ENCODE data around the gene GK.
"Not testable (repeated sequence)": the region's sequence is repeated elsewhere in the genome, so short reads cannot be mapped to it uniquely, and the experiment has no call there.

The GK gene

DNA sequence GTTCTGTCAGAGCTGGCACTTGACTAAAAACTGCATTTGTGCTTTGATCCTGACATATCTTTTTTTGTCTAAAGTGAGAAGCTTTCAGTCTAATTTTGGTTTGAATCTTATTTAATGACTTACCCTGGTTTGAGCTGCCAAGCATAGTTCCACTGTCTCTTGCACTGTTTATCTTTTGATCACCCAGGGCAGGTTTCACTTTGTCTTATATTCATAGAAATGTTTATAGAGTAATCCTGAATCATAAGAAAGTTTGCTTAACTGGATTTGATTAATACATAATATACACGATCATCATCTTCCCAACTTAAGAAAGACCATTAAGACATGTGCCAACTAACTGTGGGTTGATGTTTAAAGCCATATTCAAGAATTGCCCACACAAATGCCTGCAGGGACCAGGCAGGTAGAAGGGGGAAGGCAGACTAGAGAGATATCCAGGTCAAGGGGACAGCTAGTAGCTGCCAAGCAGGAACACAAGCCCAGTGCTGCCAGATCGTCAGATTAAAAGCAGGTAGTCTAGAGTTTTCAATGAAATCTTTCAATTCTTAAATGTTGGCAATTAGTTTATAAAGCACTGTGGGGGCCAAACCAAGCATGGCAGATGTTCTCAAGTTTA, 1.9 kb downstream of the GK start:
- no peak for DNase-seq

GRCh38 chrX:30655991-30656390, 2.8 kb downstream of the GK start:
- no peak for DNase-seq

GRCh38 chrX:30657196-30658161, 4.3 kb downstream of the GK start:
- DNase-seq, result no peak

DNA sequence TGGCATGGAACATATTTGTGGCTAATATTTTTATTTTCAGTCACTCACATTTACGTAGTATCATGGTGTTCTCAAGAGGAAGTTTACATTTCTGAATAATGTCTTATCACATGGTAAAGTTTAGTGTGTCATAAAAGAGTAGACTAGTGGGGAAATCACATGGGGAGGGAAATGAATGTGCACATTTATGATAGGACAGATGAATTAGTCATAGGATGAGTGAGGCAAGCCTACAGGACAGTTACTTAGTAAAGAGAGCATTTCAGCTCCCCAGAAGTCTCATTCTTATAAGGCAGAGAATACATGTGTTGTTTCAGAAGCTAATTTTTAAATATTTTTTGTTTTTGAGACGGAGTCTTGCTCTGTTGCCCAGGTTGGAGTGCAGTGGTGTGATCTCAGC, 6.2 kb downstream of the GK start:
- DNase-seq, result no peak

- DNase-seq, result no peak
Observed at GRCh38 chrX:30661228-30661627, 8.0 kb downstream of the GK start.

GRCh38 chrX:30663322-30663721, 10.1 kb downstream of the GK start:
- DNase-seq, result no peak

DNA sequence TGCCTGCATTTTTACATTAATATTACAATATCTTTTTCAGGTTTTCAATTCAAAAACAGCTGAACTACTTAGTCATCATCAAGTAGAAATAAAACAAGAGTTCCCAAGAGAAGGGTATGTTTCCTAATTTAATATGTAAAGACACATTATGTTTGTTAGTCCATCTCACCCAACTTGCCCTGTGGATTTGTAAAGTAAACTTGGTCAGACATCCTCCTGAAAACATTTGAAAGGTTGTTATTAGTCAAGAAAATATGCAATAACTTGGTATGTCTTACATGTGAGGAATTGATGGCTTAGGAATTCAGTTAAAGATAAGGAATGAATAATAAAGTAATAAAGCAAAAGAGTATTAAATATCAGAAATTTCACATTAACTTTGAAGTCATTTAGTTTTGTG, 12.2 kb downstream of the GK start:
- no peak for DNase-seq

GRCh38 chrX:30666094-30666493, 12.9 kb downstream of the GK start:
- DNase-seq, result no peak

GRCh38 chrX:30668581-30668980, 15.4 kb downstream of the GK start:
- DNase-seq, result no peak

DNA sequence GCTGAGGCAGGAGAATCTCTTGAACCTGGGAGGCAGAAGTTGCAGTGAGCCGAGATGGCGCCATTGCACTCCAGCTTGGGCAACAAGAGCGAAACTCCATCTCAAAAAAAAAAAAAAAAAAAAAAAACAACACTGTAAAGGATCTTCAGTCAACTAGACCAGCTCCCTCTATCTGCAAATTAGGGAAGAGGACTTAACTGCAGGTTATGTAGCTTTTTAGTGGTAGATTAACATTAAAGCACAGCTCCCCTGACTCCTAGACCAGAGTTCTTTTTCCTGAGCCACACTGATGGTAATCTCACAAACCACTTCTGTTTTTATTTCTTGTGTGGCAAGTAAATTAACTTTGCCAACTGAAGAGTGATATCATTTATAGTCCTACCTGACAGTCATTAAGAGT, 18.0 kb downstream of the GK start:
- not testable (repeated sequence) for DNase-seq

- no peak for DNase-seq
Observed at GRCh38 chrX:30673127-30673796, 20.0 kb downstream of the GK start.

DNA sequence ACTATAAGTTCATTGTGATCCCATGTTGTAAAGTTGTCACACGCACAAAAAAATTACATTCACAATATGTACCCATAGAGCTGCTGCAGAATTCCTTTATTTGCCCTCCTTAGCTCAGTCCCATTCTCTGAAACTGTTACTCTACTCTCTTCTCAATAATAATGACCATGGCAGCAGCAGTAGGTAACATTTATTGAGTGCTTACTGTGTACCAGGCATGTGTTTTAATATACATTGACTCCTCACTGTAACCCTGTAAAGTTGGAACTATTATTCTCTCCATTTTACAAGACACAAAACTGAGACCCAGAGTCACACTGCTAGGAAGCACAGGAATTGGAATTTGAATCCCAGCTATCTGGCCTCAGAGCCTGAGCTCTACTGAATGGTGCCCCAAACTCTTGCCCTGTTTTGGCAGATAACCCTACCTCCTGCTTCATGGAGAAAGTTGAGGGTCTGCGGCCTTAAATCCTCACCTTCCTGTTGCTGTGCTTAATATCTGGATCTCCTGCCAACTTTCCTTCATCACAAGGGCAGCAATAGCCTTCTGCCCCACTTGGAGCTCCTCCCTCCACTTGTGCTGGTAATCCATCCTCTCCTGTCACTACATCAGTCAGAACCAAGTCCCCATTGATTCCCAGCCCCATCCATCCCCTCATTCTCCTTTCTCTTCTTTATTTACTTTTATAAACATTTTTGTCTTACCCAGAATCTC, 20.8 kb downstream of the GK start:
- DNase-seq, result no peak

- DNase-seq, result no peak
Observed at GRCh38 chrX:30674799-30675198, 21.6 kb downstream of the GK start.

DNA sequence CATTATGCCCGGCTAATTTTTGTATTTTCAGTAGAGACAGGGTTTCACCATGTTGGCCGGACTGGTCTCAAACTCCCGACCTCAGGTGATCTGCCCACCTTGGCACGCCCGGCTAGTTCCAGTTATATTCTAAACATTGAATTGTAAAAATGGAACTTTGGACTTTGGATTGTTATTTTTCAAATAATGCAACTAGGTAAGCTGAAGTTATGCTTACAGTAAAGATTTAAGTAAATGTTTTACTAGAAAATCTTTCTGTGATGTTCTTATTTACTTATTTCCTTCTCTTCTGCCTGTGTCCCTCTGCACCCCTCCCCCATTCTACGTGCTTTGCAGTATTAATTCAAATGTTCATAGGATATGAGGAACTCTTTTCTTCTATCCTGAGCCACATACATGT, 26.1 kb downstream of the GK start:
- DNase-seq, result no peak

DNA sequence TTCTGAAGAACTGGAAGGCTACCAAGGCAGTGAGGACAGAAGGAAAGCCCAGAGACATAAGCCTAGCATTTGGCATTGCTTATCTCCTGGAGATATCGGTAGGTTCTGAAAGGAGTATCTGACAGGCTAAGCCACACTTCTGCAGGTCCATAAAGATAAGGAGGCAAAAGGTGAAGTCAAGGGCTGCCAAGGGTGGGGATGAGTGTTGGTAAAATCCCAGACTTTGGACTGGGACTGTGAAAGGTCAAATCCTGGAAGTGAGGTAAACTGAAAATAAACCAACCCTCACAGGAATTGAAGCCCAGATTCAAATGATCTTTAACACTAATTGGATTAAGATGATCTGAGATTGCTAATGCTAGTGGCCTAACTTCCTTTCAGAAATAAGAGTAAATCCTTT, 27.4 kb downstream of the GK start:
- no peak for DNase-seq

GRCh38 chrX:30688641-30689040, 35.4 kb downstream of the GK start:
- no peak for DNase-seq

DNA sequence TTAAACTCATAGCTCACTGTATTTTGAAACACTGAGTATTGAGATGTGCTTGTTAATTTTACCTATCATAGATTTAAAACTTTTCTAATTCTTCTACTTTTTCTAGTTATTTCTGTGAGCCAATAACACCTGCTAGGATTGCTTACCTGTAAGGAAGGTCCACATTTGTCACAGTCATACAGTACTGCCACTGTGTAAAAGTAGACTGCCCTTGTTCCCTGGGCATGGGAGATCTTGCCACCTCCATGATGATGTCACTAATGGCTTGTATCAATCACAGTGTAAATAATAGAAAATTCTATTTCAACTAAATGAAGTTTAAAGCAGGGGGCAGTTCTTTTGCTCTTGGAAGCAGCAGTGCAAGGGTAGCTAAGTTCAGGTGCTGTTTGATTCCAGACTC, 35.9 kb downstream of the GK start:
- no peak for DNase-seq

- DNase-seq, result no peak
Observed at GRCh38 chrX:30690330-30690729, 37.1 kb downstream of the GK start.

GRCh38 chrX:30693999-30694650, 40.9 kb downstream of the GK start:
- DNase-seq, result no peak

GRCh38 chrX:30702736-30703135, 49.5 kb downstream of the GK start:
- no peak for DNase-seq

GRCh38 chrX:30706216-30706775, 53.1 kb downstream of the GK start:
- no peak for DNase-seq

GRCh38 chrX:30712214-30712613, 59.0 kb downstream of the GK start:
- DNase-seq, result no peak
